ENCODE results near the gene POLR2C. TPM values are rescaled to one million over a fixed set of nuclear protein-coding genes. Genes with fewer than 3 reads are reported as not detected.

POLR2C gene
- total RNA-seq, 1 donor from 2014 or later = 65.7 TPM

Other genes with a start within 250 kb of the POLR2C start
- gene ARL2BP, start 217.4 kb upstream of the POLR2C start, total RNA-seq = 46.4 TPM
- gene PLLP, start 178.0 kb upstream of the POLR2C start, total RNA-seq = 206 TPM
- gene CCL22, start 103.9 kb upstream of the POLR2C start, total RNA-seq = 1.4 TPM
- gene CX3CL1, start 90.2 kb upstream of the POLR2C start, total RNA-seq = 19.7 TPM
- not detected for gene CCL17, start 57.9 kb upstream of the POLR2C start, total RNA-seq
- 45.4 TPM for gene CIAPIN1, start 15.3 kb upstream of the POLR2C start, total RNA-seq
- gene COQ9, start 15.2 kb upstream of the POLR2C start, total RNA-seq = 79.8 TPM
- 123 TPM for gene DOK4, start 23.8 kb downstream of the POLR2C start, total RNA-seq
- 10.2 TPM for gene CCDC102A, start 73.9 kb downstream of the POLR2C start, total RNA-seq
- gene ADGRG5, start 80.0 kb downstream of the POLR2C start, total RNA-seq = 3.7 TPM
- 312 TPM for gene ADGRG1, start 166.0 kb downstream of the POLR2C start, total RNA-seq
- 0.60 TPM for gene ADGRG3, start 205.6 kb downstream of the POLR2C start, total RNA-seq
- gene DRC7, start 232.1 kb downstream of the POLR2C start, total RNA-seq = 1.9 TPM

All from mucosa of gallbladder (tissue), 1 donor.